K562 (cell line): ENCODE measurements around the gene GREB1. TPM values are rescaled to one million over a fixed set of nuclear protein-coding genes. Genes with fewer than 3 reads are reported as not detected.

ENCODE experiments used
- BRF1 ChIP-seq: IDR thresholded peaks from 3 replicates; pipeline ENCODE4 v1.6.1; 2011; ENCODE audit warnings: borderline replicate concordance, mild to moderate bottlenecking; ENCODE audit not compliant: insufficient read length; ENCODE audit errors: extremely low read depth
- CCNT2 ChIP-seq: IDR thresholded peaks from 2 replicates; pipeline ENCODE4 v1.6.1; 2011; ENCODE audit warnings: borderline replicate concordance, low read depth, mild to moderate bottlenecking, moderate library complexity, mixed read lengths, low read length; ENCODE audit not compliant: insufficient read length; ENCODE audit errors: extremely low read depth
- HNRNPK ChIP-seq: fragments of 200-400 bp; formaldehyde crosslinking; IDR thresholded peaks from one replicate; pipeline ENCODE4 v1.6.1; 2018; ENCODE audit warnings: mild to moderate bottlenecking, low read depth, low read length; ENCODE audit not compliant: poor library complexity, severe bottlenecking
- PRPF4 ChIP-seq: fragments of 200-400 bp; formaldehyde crosslinking; IDR thresholded peaks from one replicate; pipeline ENCODE4 v1.6.1; 2017; ENCODE audit warnings: low read length, low read depth, mild to moderate bottlenecking; ENCODE audit not compliant: insufficient read depth, poor library complexity, severe bottlenecking
- SMAD4 ChIP-seq: fragments of 250-450 bp; sonication (Bioruptor Pico); conservative IDR thresholded peaks from 2 replicates; pipeline ENCODE4 v1.8.0; 2021; ENCODE audit warnings: inconsistent platforms, mild to moderate bottlenecking, moderate library complexity
- SNIP1 ChIP-seq: fragments of 450-650 bp; IDR thresholded peaks from 2 replicates; pipeline ENCODE4 v1.7.1; 2017; ENCODE audit warnings: low read depth, mild to moderate bottlenecking
- SREBF2 ChIP-seq: sonication (generic); formaldehyde crosslinking; IDR thresholded peaks from 2 replicates; pipeline ENCODE4 v1.4.0; 2020; ENCODE audit warnings: mild to moderate bottlenecking, missing genetic modification reagents
- SRSF7 ChIP-seq: fragments of 200-400 bp; formaldehyde crosslinking; optimal IDR thresholded peaks from 2 replicates; pipeline ENCODE3; 2017; ENCODE audit warnings: mild to moderate bottlenecking, low read depth, low read length
- SRSF9 ChIP-seq: fragments of 200-400 bp; formaldehyde crosslinking; IDR thresholded peaks from 2 replicates; pipeline ENCODE4 v1.6.1; 2017; ENCODE audit warnings: low read depth, low read length, borderline replicate concordance
- ZKSCAN3 ChIP-seq: fragments of 250-450 bp; sonication (Bioruptor Pico); IDR thresholded peaks from 2 replicates; pipeline ENCODE4 v1.4.0; 2020
- ZNF436 ChIP-seq: fragments of 250-450, 450-650 bp; sonication (Bioruptor Pico); formaldehyde crosslinking; IDR thresholded peaks from 2 replicates; pipeline ENCODE4 v1.7.0; 2020; ENCODE audit warnings: mild to moderate bottlenecking
- ZNF77 ChIP-seq: fragments of 250-450 bp; sonication (Bioruptor Pico); IDR thresholded peaks from 2 replicates; pipeline ENCODE4 v1.5.0; 2020
- polyA plus RNA-seq, 8 experiments: library from polyadenylated mRNA; depleted of rRNA in 4 of 8; stranded (reverse) in 5 of 8; unstranded in 3 of 8; fragments of >200 nt; fragmentation: Nextera tagmentation in 2 of 8; fragmentation: Illumina TruSeq in 1 of 8; extraction: Ambion mirVana in 2 of 8; extraction: Trizol in 1 of 8; gene quantifications; 2 replicates each; pipeline versions ENCODE4 v1.2.1 to v1.2.3, GENCODE V29; 2011 to 2014; ENCODE audit warnings: inconsistent platforms in 1 of 8, missing spikeins in 1 of 8
- total RNA-seq, 7 experiments: library from RNA; depleted of rRNA in 6 of 7; stranded (reverse); fragments of >200 nt in 6 of 7; fragmentation: Illumina TruSeq in 2 of 7; extraction: Trizol in 2 of 7; gene quantifications; 2 replicates each; pipeline versions ENCODE4 v1.2.1 to v1.2.3, GENCODE V29; 2011 to 2021; ENCODE audit warnings: low replicate concordance in 1 of 7
- TF ChIP-seq, protein P1 (sequence below): fragments of 200-600 bp; sonication (generic); IDR thresholded peaks from one replicate; pipeline ENCODE4 v1.6.1; 2012; ENCODE audit warnings: mild to moderate bottlenecking, low read depth, low read length, inconsistent platforms

Gene GREB1
- total and polyA plus RNA-seq, 9 of the 15 experiments (the other 6 are each of a cell fraction or from before 2014, with no cell fraction given): 0.04 to 0.86 (median 0.10) TPM; not detected in 1

DNA sequence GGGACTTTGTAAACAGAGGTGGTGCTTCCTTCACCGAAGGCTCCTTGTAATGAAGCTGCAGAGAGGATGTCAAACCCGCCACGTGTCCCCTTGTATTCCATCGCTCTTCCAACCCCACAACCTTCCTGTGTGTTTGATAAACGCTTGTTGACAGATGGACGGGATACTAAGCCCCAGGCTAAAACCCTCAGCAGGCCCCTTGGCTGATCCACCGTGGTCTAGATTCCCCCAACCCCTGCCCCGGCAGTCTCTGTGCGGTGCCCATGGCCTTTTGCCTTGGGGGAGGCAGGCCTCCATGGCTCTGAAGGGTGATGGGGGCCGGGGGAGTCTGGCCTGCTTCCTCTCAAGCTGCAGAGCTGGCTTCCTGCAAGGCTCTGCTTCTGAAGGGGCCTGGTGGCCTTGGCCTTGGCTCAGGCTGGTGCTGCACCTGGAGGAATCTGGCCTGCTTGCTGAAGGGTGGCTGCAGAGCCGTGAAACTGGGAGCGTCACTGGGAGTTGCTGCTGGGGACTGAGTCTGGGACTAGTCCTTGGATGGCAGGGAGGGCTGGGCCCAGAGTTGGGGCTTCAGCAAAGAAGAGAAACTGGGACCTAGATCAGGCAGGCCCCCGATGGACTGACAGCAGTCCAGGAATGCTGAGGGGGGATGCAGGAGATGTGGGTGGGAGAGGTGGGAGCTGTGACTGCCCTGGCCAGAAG is 145.8 kb downstream of the GREB1 start (continued):
- TF ChIP-seq, protein P1, sequence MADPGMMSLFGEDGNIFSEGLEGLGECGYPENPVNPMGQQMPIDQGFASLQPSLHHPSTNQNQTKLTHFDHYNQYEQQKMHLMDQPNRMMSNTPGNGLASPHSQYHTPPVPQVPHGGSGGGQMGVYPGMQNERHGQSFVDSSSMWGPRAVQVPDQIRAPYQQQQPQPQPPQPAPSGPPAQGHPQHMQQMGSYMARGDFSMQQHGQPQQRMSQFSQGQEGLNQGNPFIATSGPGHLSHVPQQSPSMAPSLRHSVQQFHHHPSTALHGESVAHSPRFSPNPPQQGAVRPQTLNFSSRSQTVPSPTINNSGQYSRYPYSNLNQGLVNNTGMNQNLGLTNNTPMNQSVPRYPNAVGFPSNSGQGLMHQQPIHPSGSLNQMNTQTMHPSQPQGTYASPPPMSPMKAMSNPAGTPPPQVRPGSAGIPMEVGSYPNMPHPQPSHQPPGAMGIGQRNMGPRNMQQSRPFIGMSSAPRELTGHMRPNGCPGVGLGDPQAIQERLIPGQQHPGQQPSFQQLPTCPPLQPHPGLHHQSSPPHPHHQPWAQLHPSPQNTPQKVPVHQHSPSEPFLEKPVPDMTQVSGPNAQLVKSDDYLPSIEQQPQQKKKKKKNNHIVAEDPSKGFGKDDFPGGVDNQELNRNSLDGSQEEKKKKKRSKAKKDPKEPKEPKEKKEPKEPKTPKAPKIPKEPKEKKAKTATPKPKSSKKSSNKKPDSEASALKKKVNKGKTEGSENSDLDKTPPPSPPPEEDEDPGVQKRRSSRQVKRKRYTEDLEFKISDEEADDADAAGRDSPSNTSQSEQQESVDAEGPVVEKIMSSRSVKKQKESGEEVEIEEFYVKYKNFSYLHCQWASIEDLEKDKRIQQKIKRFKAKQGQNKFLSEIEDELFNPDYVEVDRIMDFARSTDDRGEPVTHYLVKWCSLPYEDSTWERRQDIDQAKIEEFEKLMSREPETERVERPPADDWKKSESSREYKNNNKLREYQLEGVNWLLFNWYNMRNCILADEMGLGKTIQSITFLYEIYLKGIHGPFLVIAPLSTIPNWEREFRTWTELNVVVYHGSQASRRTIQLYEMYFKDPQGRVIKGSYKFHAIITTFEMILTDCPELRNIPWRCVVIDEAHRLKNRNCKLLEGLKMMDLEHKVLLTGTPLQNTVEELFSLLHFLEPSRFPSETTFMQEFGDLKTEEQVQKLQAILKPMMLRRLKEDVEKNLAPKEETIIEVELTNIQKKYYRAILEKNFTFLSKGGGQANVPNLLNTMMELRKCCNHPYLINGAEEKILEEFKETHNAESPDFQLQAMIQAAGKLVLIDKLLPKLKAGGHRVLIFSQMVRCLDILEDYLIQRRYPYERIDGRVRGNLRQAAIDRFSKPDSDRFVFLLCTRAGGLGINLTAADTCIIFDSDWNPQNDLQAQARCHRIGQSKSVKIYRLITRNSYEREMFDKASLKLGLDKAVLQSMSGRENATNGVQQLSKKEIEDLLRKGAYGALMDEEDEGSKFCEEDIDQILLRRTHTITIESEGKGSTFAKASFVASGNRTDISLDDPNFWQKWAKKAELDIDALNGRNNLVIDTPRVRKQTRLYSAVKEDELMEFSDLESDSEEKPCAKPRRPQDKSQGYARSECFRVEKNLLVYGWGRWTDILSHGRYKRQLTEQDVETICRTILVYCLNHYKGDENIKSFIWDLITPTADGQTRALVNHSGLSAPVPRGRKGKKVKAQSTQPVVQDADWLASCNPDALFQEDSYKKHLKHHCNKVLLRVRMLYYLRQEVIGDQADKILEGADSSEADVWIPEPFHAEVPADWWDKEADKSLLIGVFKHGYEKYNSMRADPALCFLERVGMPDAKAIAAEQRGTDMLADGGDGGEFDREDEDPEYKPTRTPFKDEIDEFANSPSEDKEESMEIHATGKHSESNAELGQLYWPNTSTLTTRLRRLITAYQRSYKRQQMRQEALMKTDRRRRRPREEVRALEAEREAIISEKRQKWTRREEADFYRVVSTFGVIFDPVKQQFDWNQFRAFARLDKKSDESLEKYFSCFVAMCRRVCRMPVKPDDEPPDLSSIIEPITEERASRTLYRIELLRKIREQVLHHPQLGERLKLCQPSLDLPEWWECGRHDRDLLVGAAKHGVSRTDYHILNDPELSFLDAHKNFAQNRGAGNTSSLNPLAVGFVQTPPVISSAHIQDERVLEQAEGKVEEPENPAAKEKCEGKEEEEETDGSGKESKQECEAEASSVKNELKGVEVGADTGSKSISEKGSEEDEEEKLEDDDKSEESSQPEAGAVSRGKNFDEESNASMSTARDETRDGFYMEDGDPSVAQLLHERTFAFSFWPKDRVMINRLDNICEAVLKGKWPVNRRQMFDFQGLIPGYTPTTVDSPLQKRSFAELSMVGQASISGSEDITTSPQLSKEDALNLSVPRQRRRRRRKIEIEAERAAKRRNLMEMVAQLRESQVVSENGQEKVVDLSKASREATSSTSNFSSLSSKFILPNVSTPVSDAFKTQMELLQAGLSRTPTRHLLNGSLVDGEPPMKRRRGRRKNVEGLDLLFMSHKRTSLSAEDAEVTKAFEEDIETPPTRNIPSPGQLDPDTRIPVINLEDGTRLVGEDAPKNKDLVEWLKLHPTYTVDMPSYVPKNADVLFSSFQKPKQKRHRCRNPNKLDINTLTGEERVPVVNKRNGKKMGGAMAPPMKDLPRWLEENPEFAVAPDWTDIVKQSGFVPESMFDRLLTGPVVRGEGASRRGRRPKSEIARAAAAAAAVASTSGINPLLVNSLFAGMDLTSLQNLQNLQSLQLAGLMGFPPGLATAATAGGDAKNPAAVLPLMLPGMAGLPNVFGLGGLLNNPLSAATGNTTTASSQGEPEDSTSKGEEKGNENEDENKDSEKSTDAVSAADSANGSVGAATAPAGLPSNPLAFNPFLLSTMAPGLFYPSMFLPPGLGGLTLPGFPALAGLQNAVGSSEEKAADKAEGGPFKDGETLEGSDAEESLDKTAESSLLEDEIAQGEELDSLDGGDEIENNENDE: no peak
- TF ChIP-seq SREBF2 (no peak), PRPF4 (no peak), SRSF9 (no peak), HNRNPK (no peak), ZNF77 (CRISPR knock-in tag) (no peak), SMAD4 (no peak), ZKSCAN3 (CRISPR knock-in tag) (no peak), SRSF7 (no peak), BRF1 (no peak), SNIP1 (no peak), CCNT2 (no peak), ZNF436 (CRISPR knock-in tag) (no peak)
